CD8-positive, alpha-beta memory T cell (primary cell): ENCODE results near the gene ANO2. TPM values are rescaled to one million over a fixed set of nuclear protein-coding genes. Genes with fewer than 3 reads are reported as not detected.

ENCODE experiments used
- CTCF ChIA-PET: fragments of 350-600 bp; sonication (Branson Sonifier 250); formaldehyde crosslinking; loops from one replicate; lab custom pipeline; 2021; ENCODE audit warnings: antibody characterized with exemption; lab: Charles Lee
- POLR2A ChIA-PET: fragments of 350-600 bp; sonication (Branson Sonifier 250); formaldehyde crosslinking; loops from one replicate; lab custom pipeline; 2021; ENCODE audit warnings: antibody characterized with exemption; lab: Charles Lee
- DNase-seq, 5 donors: peaks; one replicate each; pipeline versions ENCODE4 v3.0.0 to v3.0.0-alpha.2; 2020 to 2022; ENCODE audit warnings: mixed read lengths in 1 of 5
- H3K27ac ChIP-seq: one replicate; pipeline ENCODE4 v1.7.0; 2013; ENCODE audit warnings: low read depth, mild to moderate bottlenecking, low read length, moderate library complexity
- H3K27me3 ChIP-seq: 2 replicates; pipeline ENCODE4 v1.7.0; 2013; ENCODE audit warnings: low read length, mild to moderate bottlenecking; ENCODE audit not compliant: insufficient read depth, poor library complexity, severe bottlenecking
- H3K36me3 ChIP-seq: 2 replicates; pipeline ENCODE4 v1.7.0; 2013; ENCODE audit warnings: mild to moderate bottlenecking, low read length, moderate library complexity; ENCODE audit not compliant: insufficient read depth
- H3K4me1 ChIP-seq: 2 replicates; pipeline ENCODE4 v1.7.0; 2013; ENCODE audit warnings: mild to moderate bottlenecking, low read length, moderate library complexity; ENCODE audit not compliant: insufficient read depth
- H3K4me3 ChIP-seq: 2 replicates; pipeline ENCODE4 v1.7.0; 2013; ENCODE audit warnings: mild to moderate bottlenecking, low read length
- H3K9me3 ChIP-seq: 2 replicates; pipeline ENCODE4 v1.7.0; 2013; ENCODE audit warnings: mild to moderate bottlenecking, low read length
- H3K27ac Mint-ChIP-seq, 8 donors: one replicate each; pipeline ENCODE4 v1.8.0; 2020 to 2021; ENCODE audit warnings: mixed read lengths in 8 of 8, mild to moderate bottlenecking in 6 of 8, inconsistent platforms in 3 of 8, moderate library complexity in 3 of 8
- H3K27me3 Mint-ChIP-seq, 2 donors: one replicate each; pipeline ENCODE4 v1.8.0; 2020 to 2021; ENCODE audit warnings: mixed read lengths in 2 of 2, mild to moderate bottlenecking in 1 of 2, moderate library complexity in 1 of 2
- H3K36me3 Mint-ChIP-seq, 3 donors: one replicate each; pipeline ENCODE4 v1.8.0; 2020 to 2021; ENCODE audit warnings: mixed read lengths in 3 of 3, inconsistent platforms in 1 of 3, mild to moderate bottlenecking in 1 of 3
- H3K4me1 Mint-ChIP-seq, 3 donors: one replicate each; pipeline ENCODE4 v1.8.0; 2020 to 2021; ENCODE audit warnings: mixed read lengths in 3 of 3, inconsistent platforms in 1 of 3, mild to moderate bottlenecking in 1 of 3
- H3K4me3 Mint-ChIP-seq, 7 donors: one replicate each; pipeline ENCODE4 v1.8.0; 2020 to 2021; ENCODE audit warnings: mixed read lengths in 7 of 7, mild to moderate bottlenecking in 6 of 7, moderate library complexity in 4 of 7, inconsistent platforms in 2 of 7
- H3K9me3 Mint-ChIP-seq, 5 donors: one replicate each; pipeline ENCODE4 v1.8.0; 2020 to 2022; ENCODE audit warnings: mixed read lengths in 5 of 5, mild to moderate bottlenecking in 3 of 5, moderate library complexity in 2 of 5, inconsistent platforms in 1 of 5
- polyA plus RNA-seq: library from polyadenylated mRNA; unstranded; fragments of 300-500 nt; fragmentation: Illumina TruSeq; gene quantifications from one replicate; pipeline ENCODE4 v1.2.3, GENCODE V29; 2021
- total RNA-seq, 2 experiments: library from RNA; stranded (reverse); gene quantifications; one replicate each; pipeline ENCODE4 v1.2.3, GENCODE V29; 2021

ANO2 gene
- total and polyA plus RNA-seq, 3 experiments from 2014 or later: not detected

DNA sequence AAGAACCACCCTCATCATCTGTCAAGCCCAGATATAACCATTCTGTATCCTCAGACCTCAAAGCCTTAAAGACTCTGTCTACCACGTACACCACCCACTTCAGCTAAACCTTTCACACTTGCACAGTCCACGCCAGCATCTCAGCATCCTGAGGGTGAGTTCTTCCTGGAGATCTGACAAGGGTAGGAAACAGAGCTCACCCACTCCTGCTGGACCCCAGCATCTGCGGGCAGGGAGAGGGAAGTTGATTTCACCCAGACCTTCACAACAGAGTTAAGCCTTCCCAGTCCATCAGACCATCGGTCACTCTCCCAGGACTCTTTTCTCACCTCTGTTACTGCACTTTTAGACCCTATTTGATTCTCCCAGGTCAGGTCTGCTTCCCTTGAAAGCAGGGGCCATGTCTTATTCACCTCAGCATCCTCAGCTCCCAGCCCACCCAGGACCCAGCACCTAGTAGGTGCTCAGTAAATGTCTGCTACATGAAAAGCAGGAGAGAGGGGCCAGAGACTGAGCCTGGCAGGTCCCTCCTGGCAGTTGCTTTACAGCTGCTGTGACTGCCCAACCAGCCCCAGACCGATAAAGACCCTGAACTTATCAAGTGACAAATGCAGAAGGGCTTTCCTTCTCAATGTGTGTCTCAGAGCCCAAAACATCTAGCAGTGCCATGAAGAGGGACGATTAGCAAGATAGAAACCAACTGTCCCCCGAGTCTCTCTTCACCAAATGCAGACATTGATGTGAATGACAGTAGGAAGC, 34.1 kb downstream of the ANO2 start:
- ChIA-PET POLR2A (no interaction called here), CTCF (no interaction called here)
- Histone ChIP-seq H3K4me1 (no peaks in the 10 kb centered on the region), H3K36me3 (no peaks in the 10 kb centered on the region), H3K27me3 (no peaks in the 10 kb centered on the region), H3K27ac (no peak overlapping the region), H3K9me3 (no peaks in the 10 kb centered on the region), H3K4me3 (no peak overlapping the region)
- Mint-ChIP-seq H3K4me1 (no peaks in the 10 kb centered on the region), H3K36me3 (no peaks in the 10 kb centered on the region), H3K4me3 (no peak overlapping the region), H3K27me3 (peaks cover 7 to 16% of the 10 kb centered on the region in 2 donors), H3K9me3 (no peaks in the 10 kb centered on the region), H3K27ac (no peak overlapping the region)
- no peak for DNase-seq

DNA sequence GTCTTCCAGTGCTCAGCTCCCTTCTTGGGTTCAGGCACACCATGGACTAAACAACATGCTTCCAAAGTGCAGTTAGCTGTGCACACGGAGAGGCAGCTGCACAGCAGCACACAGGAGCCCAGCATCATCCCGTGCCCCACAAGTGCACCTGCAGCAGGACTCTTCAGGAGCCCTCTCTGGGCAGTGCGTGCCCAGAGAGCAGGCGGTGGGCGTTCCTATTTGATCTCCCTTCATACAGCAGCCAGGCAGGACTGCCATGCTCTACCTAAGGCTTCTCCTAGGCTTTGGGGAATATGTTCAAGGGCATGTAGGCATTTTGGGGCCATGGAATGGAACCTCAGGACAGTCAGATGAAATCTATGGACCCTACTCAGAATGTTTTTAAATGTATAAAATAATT, 35.5 kb downstream of the ANO2 start:
- H3K9me3 Mint-ChIP-seq: no peaks in the 10 kb centered on the region
- CTCF ChIA-PET: no interaction called here
- no peaks in the 10 kb centered on the region for H3K36me3 Mint-ChIP-seq

DNA sequence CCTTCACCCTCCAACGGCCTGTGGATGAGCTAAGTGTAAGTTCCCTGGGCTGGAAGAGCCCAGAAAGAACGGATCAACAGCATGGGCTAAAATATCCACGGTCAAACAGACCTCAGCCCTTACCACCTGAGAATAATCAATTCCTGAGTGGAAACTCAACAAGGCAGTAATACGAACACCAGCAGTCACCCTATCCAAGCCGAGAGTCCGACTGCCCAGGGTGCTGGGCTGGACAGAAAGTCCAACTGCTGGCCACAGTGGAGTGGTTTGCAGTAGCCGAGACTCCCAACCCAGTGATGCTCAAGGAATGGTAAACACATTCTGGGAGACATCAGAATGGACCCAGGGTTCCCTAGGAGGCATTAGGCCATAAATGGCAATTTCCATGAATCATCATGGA, 36.8 kb downstream of the ANO2 start:
- no peaks in the 10 kb centered on the region for H3K27me3 ChIP-seq
- H3K4me3 Mint-ChIP-seq: no peak overlapping the region
- no peaks in the 10 kb centered on the region for H3K4me1 ChIP-seq
- POLR2A ChIA-PET: no interaction called here
- no peak overlapping the region for H3K4me3 ChIP-seq
- H3K27ac ChIP-seq: no peak overlapping the region
- H3K4me1 Mint-ChIP-seq: no peaks in the 10 kb centered on the region
- no peaks in the 10 kb centered on the region for H3K36me3 Mint-ChIP-seq
- H3K9me3 ChIP-seq: no peaks in the 10 kb centered on the region
- H3K27ac Mint-ChIP-seq: no peak overlapping the region
- H3K27me3 Mint-ChIP-seq: peaks cover 12 to 30% of the 10 kb centered on the region in 2 donors
- no peak for DNase-seq
- no peaks in the 10 kb centered on the region for H3K36me3 ChIP-seq
- CTCF ChIA-PET: no interaction called here
- no peaks in the 10 kb centered on the region for H3K9me3 Mint-ChIP-seq

More for the DNA sequence above, 35.5 kb downstream of the ANO2 start:
- DNase-seq: no peak
- Histone ChIP-seq H3K36me3 (no peaks in the 10 kb centered on the region), H3K9me3 (no peaks in the 10 kb centered on the region), H3K27ac (no peak overlapping the region), H3K4me1 (no peaks in the 10 kb centered on the region), H3K4me3 (no peak overlapping the region), H3K27me3 (no peaks in the 10 kb centered on the region)
- POLR2A ChIA-PET: no interaction called here
- Mint-ChIP-seq H3K27me3 (peaks cover 7 to 23% of the 10 kb centered on the region in 2 donors), H3K27ac (no peak overlapping the region), H3K4me3 (no peak overlapping the region), H3K4me1 (no peaks in the 10 kb centered on the region)

DNA sequence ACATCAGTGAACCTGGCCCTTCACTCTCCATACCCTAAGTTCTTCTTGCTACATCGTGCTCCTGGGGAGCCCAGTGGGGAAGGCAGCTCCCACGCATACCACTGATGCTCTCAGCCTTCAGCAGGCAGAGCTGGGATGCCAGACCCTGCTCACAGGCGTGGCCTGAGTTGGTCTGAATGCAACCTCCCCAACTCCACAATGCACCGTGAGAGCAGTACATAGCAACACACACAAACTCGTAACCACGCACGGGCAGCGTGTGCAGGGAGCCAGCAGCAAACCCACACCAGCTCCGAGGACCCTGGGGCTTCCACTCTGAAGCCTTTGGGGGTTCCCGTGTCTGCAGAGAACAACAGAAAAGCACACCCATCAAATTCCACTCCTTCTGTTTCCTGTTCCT, 37.3 kb downstream of the ANO2 start:
- no peaks in the 10 kb centered on the region for H3K9me3 Mint-ChIP-seq
- H3K4me1 Mint-ChIP-seq: no peaks in the 10 kb centered on the region
- Histone ChIP-seq H3K27ac (no peak overlapping the region), H3K36me3 (no peaks in the 10 kb centered on the region), H3K4me3 (no peak overlapping the region), H3K9me3 (no peaks in the 10 kb centered on the region), H3K4me1 (no peaks in the 10 kb centered on the region), H3K27me3 (no peaks in the 10 kb centered on the region)
- peaks cover 10 to 30% of the 10 kb centered on the region in 2 donors for H3K27me3 Mint-ChIP-seq
- no peaks in the 10 kb centered on the region for H3K36me3 Mint-ChIP-seq
- ChIA-PET CTCF (no interaction called here), POLR2A (no interaction called here)
- H3K27ac Mint-ChIP-seq: no peak overlapping the region
- no peak for DNase-seq
- no peak overlapping the region for H3K4me3 Mint-ChIP-seq

GRCh38 chr12:5905757-5906156, 39.3 kb downstream of the ANO2 start:
- no peak for DNase-seq
- H3K27ac Mint-ChIP-seq: no peak overlapping the region
- Histone ChIP-seq H3K4me1 (no peaks in the 10 kb centered on the region), H3K27ac (no peak overlapping the region), H3K4me3 (no peak overlapping the region), H3K9me3 (no peaks in the 10 kb centered on the region), H3K36me3 (no peaks in the 10 kb centered on the region), H3K27me3 (no peaks in the 10 kb centered on the region)
- H3K4me3 Mint-ChIP-seq: no peak overlapping the region
- H3K4me1 Mint-ChIP-seq: no peaks in the 10 kb centered on the region
- ChIA-PET POLR2A (no interaction called here), CTCF (no interaction called here)
- peaks cover 6 to 27% of the 10 kb centered on the region in 2 donors for H3K27me3 Mint-ChIP-seq
- no peaks in the 10 kb centered on the region for H3K36me3 Mint-ChIP-seq
- H3K9me3 Mint-ChIP-seq: peaks cover 0 to 2% (median 0%) of the 10 kb centered on the region in 5 donors

DNA sequence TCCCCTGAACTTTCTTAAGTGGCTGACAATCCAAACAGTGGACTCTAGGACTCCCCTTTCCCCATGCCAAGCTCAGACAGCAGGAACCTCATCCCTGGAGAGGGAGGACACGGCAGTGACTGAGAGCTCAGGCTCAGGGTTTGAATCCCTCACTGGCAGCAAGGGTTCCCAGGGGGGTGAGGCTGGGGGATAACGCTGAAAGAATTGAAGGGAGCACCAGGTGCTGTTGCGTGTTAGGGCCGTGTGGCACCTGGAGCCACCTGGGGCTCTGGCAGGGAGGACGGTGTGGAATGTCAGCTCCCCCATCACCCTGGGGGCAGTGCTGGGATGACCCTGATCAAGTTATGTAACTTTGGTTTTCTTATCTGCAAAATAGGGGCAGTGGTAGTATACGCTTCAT, 40.1 kb downstream of the ANO2 start:
- Mint-ChIP-seq H3K4me1 (no peaks in the 10 kb centered on the region), H3K27ac (no peak overlapping the region)

DNA sequence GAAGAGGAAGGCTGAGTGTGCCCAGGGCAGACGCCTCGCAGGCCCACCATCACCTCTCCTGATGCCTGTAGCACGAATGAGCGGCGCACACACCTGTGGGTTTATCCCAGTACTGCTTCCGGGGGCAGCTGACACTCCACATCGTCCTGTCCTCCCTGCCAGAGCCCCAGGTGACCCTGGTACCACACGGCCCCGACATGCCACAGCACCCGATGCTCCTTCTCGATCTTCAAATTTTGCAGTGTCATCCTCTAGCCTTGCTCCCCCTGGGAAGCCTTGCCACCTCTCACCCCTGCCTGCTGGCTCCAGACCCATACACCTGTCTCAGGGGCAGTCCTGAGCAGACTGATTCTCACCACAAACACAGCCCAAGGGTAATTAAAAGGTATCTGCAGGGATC, 40.6 kb downstream of the ANO2 start:
- no peaks in the 10 kb centered on the region for H3K27me3 ChIP-seq
- H3K27ac ChIP-seq: no peak overlapping the region
- Mint-ChIP-seq H3K4me3 (no peak overlapping the region), H3K9me3 (peaks cover 0 to 2% (median 0%) of the 10 kb centered on the region in 5 donors), H3K4me1 (no peaks in the 10 kb centered on the region), H3K27ac (no peak overlapping the region), H3K27me3 (peaks cover 6 to 28% of the 10 kb centered on the region in 2 donors), H3K36me3 (no peaks in the 10 kb centered on the region)
- no peaks in the 10 kb centered on the region for H3K36me3 ChIP-seq
- H3K4me1 ChIP-seq: no peaks in the 10 kb centered on the region
- no peak for DNase-seq
- CTCF ChIA-PET: no interaction called here
- H3K9me3 ChIP-seq: no peaks in the 10 kb centered on the region
- H3K4me3 ChIP-seq: no peak overlapping the region
- POLR2A ChIA-PET: no interaction called here

More for the DNA sequence above, 40.1 kb downstream of the ANO2 start:
- Histone ChIP-seq H3K9me3 (no peaks in the 10 kb centered on the region), H3K4me1 (no peaks in the 10 kb centered on the region), H3K36me3 (no peaks in the 10 kb centered on the region), H3K4me3 (no peak overlapping the region), H3K27ac (no peak overlapping the region), H3K27me3 (no peaks in the 10 kb centered on the region)
- ChIA-PET CTCF (no interaction called here), POLR2A (no interaction called here)
- H3K4me3 Mint-ChIP-seq: no peak overlapping the region
- DNase-seq: no peak
- peaks cover 6 to 28% of the 10 kb centered on the region in 2 donors for H3K27me3 Mint-ChIP-seq
- peaks cover 0 to 2% (median 0%) of the 10 kb centered on the region in 5 donors for H3K9me3 Mint-ChIP-seq
- no peaks in the 10 kb centered on the region for H3K36me3 Mint-ChIP-seq

- no peak overlapping the region for H3K27ac ChIP-seq
- Mint-ChIP-seq H3K4me3 (no peak overlapping the region), H3K27me3 (peaks cover 13 to 25% of the 10 kb centered on the region in 2 donors), H3K9me3 (peaks cover 0 to 2% (median 0%) of the 10 kb centered on the region in 5 donors), H3K27ac (no peak overlapping the region), H3K4me1 (no peaks in the 10 kb centered on the region), H3K36me3 (no peaks in the 10 kb centered on the region)
- H3K4me3 ChIP-seq: no peak overlapping the region
- H3K4me1 ChIP-seq: no peaks in the 10 kb centered on the region
- no peaks in the 10 kb centered on the region for H3K27me3 ChIP-seq
- DNase-seq: no peak
- POLR2A ChIA-PET: no interaction called here
- H3K9me3 ChIP-seq: no peaks in the 10 kb centered on the region
- no peaks in the 10 kb centered on the region for H3K36me3 ChIP-seq
- CTCF ChIA-PET: no interaction called here
These were observed 42.3 kb downstream of the ANO2 start for GRCh38 chr12:5902736-5903135.
